GM12878 (cell line): Measurements from ENCODE around the gene FITM1. TPM values are rescaled to one million over a fixed set of nuclear protein-coding genes. Genes with fewer than 3 reads are reported as not detected.

ENCODE experiments used
- CBX5 ChIP-seq: sonication (generic); IDR thresholded peaks from 2 replicates; pipeline ENCODE4 v1.6.1; 2016; ENCODE audit warnings: low read depth, moderate library complexity, mild to moderate bottlenecking, inconsistent platforms
- CEBPZ ChIP-seq: fragments of 150-350 bp; IDR thresholded peaks from 2 replicates; pipeline ENCODE4 v1.6.1; 2016; ENCODE audit warnings: low read depth, low read length
- CHD1 ChIP-seq: IDR thresholded peaks from 2 replicates; pipeline ENCODE4 v1.6.1; 2012; ENCODE audit warnings: low read depth, low read length, improper control_type of control experiment
- CHD4 ChIP-seq: fragments of 200-600 bp; sonication (generic); IDR thresholded peaks from 2 replicates; pipeline ENCODE4 v1.6.1; 2016; ENCODE audit warnings: mild to moderate bottlenecking
- ESRRA ChIP-seq: IDR thresholded peaks from 2 replicates; pipeline ENCODE4 v1.6.1; 2012; ENCODE audit warnings: mild to moderate bottlenecking, low read length, improper control_type of control experiment
- EZH2 ChIP-seq: IDR thresholded peaks from 2 replicates; pipeline ENCODE4 v1.6.1; 2012; ENCODE audit warnings: low read depth, mild to moderate bottlenecking, control low read depth, inconsistent platforms, low read length, borderline replicate concordance; ENCODE audit not compliant: control insufficient read depth
- FOXM1 ChIP-seq: IDR thresholded peaks from 2 replicates; pipeline ENCODE4 v1.6.1; 2012; ENCODE audit warnings: low read depth, mild to moderate bottlenecking, inconsistent platforms, low read length, moderate library complexity
- JUNB ChIP-seq: IDR thresholded peaks from 2 replicates; pipeline ENCODE4 v1.6.1; 2016; ENCODE audit warnings: antibody characterized with exemption, mild to moderate bottlenecking
- KLF5 ChIP-seq: fragments of 450-650 bp; IDR thresholded peaks from 2 replicates; pipeline ENCODE4 v1.6.1; 2014; ENCODE audit warnings: mild to moderate bottlenecking; ENCODE audit not compliant: partially characterized antibody
- MEF2B ChIP-seq: fragments of 450-650 bp; IDR thresholded peaks from 2 replicates; pipeline ENCODE4 v1.6.1; 2018; ENCODE audit warnings: mild to moderate bottlenecking, moderate library complexity; ENCODE audit not compliant: partially characterized antibody, poor library complexity, severe bottlenecking
- MTA2 ChIP-seq: fragments of 450-650 bp; IDR thresholded peaks from 2 replicates; pipeline ENCODE4 v1.6.1; 2016; ENCODE audit warnings: low read depth, mild to moderate bottlenecking, moderate library complexity
- RAD21 ChIP-seq: IDR thresholded peaks from 2 replicates; pipeline ENCODE4 v1.6.1; 2011; ENCODE audit warnings: mild to moderate bottlenecking, low read depth, low read length, moderate library complexity; ENCODE audit not compliant: insufficient read depth
- RELA ChIP-seq: fragments of 450-650 bp; IDR thresholded peaks from 2 replicates; pipeline ENCODE4 v1.8.0; 2014; ENCODE audit warnings: borderline replicate concordance; ENCODE audit not compliant: partially characterized antibody
- SIN3A ChIP-seq: IDR thresholded peaks from 2 replicates; pipeline ENCODE4 v1.6.1; 2012; ENCODE audit warnings: low read depth, low read length, improper control_type of control experiment
- SIX5 ChIP-seq: IDR thresholded peaks from 2 replicates; pipeline ENCODE4 v1.6.1; 2011; ENCODE audit warnings: mild to moderate bottlenecking, low read depth, low read length, moderate library complexity; ENCODE audit not compliant: severe bottlenecking
- SMC3 ChIP-seq: IDR thresholded peaks from 2 replicates; pipeline ENCODE4 v1.6.1; 2011; ENCODE audit warnings: low read length, improper control_type of control experiment, borderline replicate concordance
- SREBF1 ChIP-seq: IDR thresholded peaks from 2 replicates; pipeline ENCODE4 v1.6.1; 2012; ENCODE audit warnings: mild to moderate bottlenecking, low read length
- TBL1XR1 ChIP-seq: IDR thresholded peaks from 2 replicates; pipeline ENCODE4 v1.6.1; 2012; ENCODE audit warnings: low read depth, low read length, improper control_type of control experiment
- TCF7 ChIP-seq: IDR thresholded peaks from 2 replicates; pipeline ENCODE4 v1.6.1; 2014; ENCODE audit warnings: antibody characterized with exemption, borderline replicate concordance
- YY1 ChIP-seq: IDR thresholded peaks from 2 replicates; pipeline ENCODE4 v1.6.1; 2011; ENCODE audit warnings: low read depth, mild to moderate bottlenecking, low read length
- ZNF622 ChIP-seq: fragments of 450-650 bp; IDR thresholded peaks from 2 replicates; pipeline ENCODE4 v1.6.1; 2017; ENCODE audit warnings: mild to moderate bottlenecking, inconsistent platforms
- ZSCAN29 ChIP-seq: fragments of 450-650 bp; IDR thresholded peaks from 2 replicates; pipeline ENCODE4 v1.6.1; 2017; ENCODE audit warnings: mild to moderate bottlenecking, moderate library complexity
- polyA plus RNA-seq, 11 experiments: library from polyadenylated mRNA; depleted of rRNA in 4 of 11; unstranded in 6 of 11; stranded (reverse) in 5 of 11; fragments of >200 nt; fragmentation: Nextera tagmentation in 4 of 11; fragmentation: Illumina TruSeq in 1 of 11; extraction: Ambion mirVana in 4 of 11; extraction: Trizol in 1 of 11; gene quantifications; 1 replicate in 1 of 11; 2 replicates in 10 of 11; pipeline versions ENCODE4 v1.2.1 to v1.2.3, GENCODE V29; 2011 to 2016; ENCODE audit warnings: inconsistent platforms in 2 of 11, missing spikeins in 2 of 11, low read depth in 1 of 11
- total RNA-seq, 4 experiments: library from RNA; depleted of rRNA in 3 of 4; stranded (reverse); fragments of >200 nt in 3 of 4; fragmentation: Illumina TruSeq in 1 of 4; extraction: Trizol in 1 of 4; gene quantifications; 2 replicates each; pipeline versions ENCODE4 v1.2.1 to v1.2.3, GENCODE V29; 2013 to 2021
- TF ChIP-seq, protein P1 (sequence below): IDR thresholded peaks from 2 replicates; pipeline ENCODE4 v1.6.1; 2011; ENCODE audit warnings: low read depth, low read length, improper control_type of control experiment, borderline replicate concordance
- TF ChIP-seq, protein P2 (sequence below): fragments of 450-650 bp; conservative IDR thresholded peaks from 2 replicates; pipeline ENCODE4 v1.6.1; 2017; ENCODE audit warnings: mild to moderate bottlenecking, moderate library complexity

Gene FITM1
- total and polyA plus RNA-seq, 10 of the 15 experiments (the other 5 are each of a cell fraction or from before 2014, with no cell fraction given) = 0.11 to 1.9 (median 0.45) TPM; not detected in 2

- no peak for TF ChIP-seq CEBPZ
- TF ChIP-seq SREBF1 = no peak
- TF ChIP-seq TCF7 = no peak
- TF ChIP-seq RAD21 = no peak
- no peak for TF ChIP-seq CHD1
- TF ChIP-seq CBX5 = no peak
- TF ChIP-seq CHD4 = no peak
- no peak for TF ChIP-seq SIN3A
- peak; percentile 55 for TF ChIP-seq YY1
- 0 out of 2 replicates have a peak, but pooled peaks have one; percentile 66 for TF ChIP-seq TBL1XR1
- TF ChIP-seq, protein P1, sequence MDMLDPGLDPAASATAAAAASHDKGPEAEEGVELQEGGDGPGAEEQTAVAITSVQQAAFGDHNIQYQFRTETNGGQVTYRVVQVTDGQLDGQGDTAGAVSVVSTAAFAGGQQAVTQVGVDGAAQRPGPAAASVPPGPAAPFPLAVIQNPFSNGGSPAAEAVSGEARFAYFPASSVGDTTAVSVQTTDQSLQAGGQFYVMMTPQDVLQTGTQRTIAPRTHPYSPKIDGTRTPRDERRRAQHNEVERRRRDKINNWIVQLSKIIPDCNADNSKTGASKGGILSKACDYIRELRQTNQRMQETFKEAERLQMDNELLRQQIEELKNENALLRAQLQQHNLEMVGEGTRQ = peak; percentile 91
- TF ChIP-seq JUNB = no peak; the same call in 1 of the 2 replicates
- no peak for TF ChIP-seq ZNF622
- TF ChIP-seq SMC3 = peak; percentile 13; the same call in 1 of the 2 replicates
- TF ChIP-seq EZH2 = no peak
- TF ChIP-seq, protein P2, sequence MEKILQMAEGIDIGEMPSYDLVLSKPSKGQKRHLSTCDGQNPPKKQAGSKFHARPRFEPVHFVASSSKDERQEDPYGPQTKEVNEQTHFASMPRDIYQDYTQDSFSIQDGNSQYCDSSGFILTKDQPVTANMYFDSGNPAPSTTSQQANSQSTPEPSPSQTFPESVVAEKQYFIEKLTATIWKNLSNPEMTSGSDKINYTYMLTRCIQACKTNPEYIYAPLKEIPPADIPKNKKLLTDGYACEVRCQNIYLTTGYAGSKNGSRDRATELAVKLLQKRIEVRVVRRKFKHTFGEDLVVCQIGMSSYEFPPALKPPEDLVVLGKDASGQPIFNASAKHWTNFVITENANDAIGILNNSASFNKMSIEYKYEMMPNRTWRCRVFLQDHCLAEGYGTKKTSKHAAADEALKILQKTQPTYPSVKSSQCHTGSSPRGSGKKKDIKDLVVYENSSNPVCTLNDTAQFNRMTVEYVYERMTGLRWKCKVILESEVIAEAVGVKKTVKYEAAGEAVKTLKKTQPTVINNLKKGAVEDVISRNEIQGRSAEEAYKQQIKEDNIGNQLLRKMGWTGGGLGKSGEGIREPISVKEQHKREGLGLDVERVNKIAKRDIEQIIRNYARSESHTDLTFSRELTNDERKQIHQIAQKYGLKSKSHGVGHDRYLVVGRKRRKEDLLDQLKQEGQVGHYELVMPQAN = peak; percentile 34; the same call in 1 of the 2 replicates
- peak; percentile 64 for TF ChIP-seq MEF2B
- no peak for TF ChIP-seq KLF5
- TF ChIP-seq RELA = peak; percentile 50
- TF ChIP-seq ZSCAN29 = no peak
- no peak for TF ChIP-seq SIX5
- no peak for TF ChIP-seq MTA2
- TF ChIP-seq FOXM1 = no peak
- TF ChIP-seq ESRRA = 0 out of 2 replicates have a peak, but pooled peaks have one; percentile 35
Measured at GRCh38 chr14:24095271-24096068, 35.0 kb upstream of the FITM1 start (continued).
